SU-DHL-6 (cell line): Measurements from ENCODE around the gene EPHB1.

Experiments
- H2AFZ ChIP-seq: fragments of 200-600 bp; sonication (generic); 2 replicates; pipeline ENCODE4 v1.6.1; 2014; ENCODE audit warnings: low read depth, mild to moderate bottlenecking, moderate library complexity, mixed read lengths, antibody characterized with exemption, low read length; ENCODE audit not compliant: severe bottlenecking
- H3F3A ChIP-seq: fragments of 200-600 bp; shearing (Covaris generic); 2 replicates; pipeline ENCODE4 v1.6.0; 2016; ENCODE audit warnings: antibody characterized with exemption, mild to moderate bottlenecking; ENCODE audit not compliant: insufficient read depth
- H3K27ac ChIP-seq: fragments of 200-600 bp; sonication (generic); 2 replicates; pipeline ENCODE4 v1.5.1; 2016; ENCODE audit warnings: low read depth, mild to moderate bottlenecking, low read length, moderate library complexity, mixed read lengths
- H3K27me3 ChIP-seq: fragments of 200-600 bp; sonication (generic), shearing (Covaris generic); 2 replicates; pipeline ENCODE4 v1.6.0; 2014; ENCODE audit warnings: mild to moderate bottlenecking, low read length
- H3K36me3 ChIP-seq: fragments of 200-600 bp; sonication (generic); 2 replicates; pipeline ENCODE4 v1.6.1; 2014; ENCODE audit warnings: mild to moderate bottlenecking, low read length, mixed read lengths
- H3K4me2 ChIP-seq: fragments of 300-600, 200-600 bp; shearing (Covaris generic), sonication (generic); 2 replicates; pipeline ENCODE4 v1.6.0; 2014; ENCODE audit warnings: low read length, low read depth, mild to moderate bottlenecking; ENCODE audit not compliant: poor library complexity, severe bottlenecking
- H3K4me3 ChIP-seq: fragments of 200-600 bp; sonication (generic); 2 replicates; pipeline ENCODE4 v1.5.1; 2014; ENCODE audit warnings: antibody characterized with exemption, low read length, mild to moderate bottlenecking, mixed read lengths; ENCODE audit not compliant: insufficient read depth, poor library complexity, severe bottlenecking
- H3K79me2 ChIP-seq: fragments of 200-600 bp; sonication (generic); 2 replicates; pipeline ENCODE4 v1.6.1; 2014; ENCODE audit warnings: mild to moderate bottlenecking, low read length, moderate library complexity; ENCODE audit not compliant: insufficient read depth
- H3K9ac ChIP-seq: fragments of 200-600 bp; sonication (generic); 2 replicates; pipeline ENCODE4 v1.7.0; 2014; ENCODE audit warnings: mild to moderate bottlenecking, low read length
- H3K9me2 ChIP-seq: fragments of 200-600 bp; sonication (generic); replicated peaks from 2 replicates; pipeline ENCODE4 v1.6.1; 2014; ENCODE audit warnings: low read length; ENCODE audit not compliant: insufficient read depth
- H3K9me3 ChIP-seq: fragments of 200-600 bp; sonication (generic); 2 replicates; pipeline ENCODE4 v1.6.1; 2014; ENCODE audit warnings: low read length, mixed read lengths; ENCODE audit not compliant: insufficient read depth
- H4K20me1 ChIP-seq: fragments of 200-600 bp; sonication (generic); 2 replicates; pipeline ENCODE4 v1.6.1; 2014; ENCODE audit warnings: low read depth, mild to moderate bottlenecking, antibody characterized with exemption, low read length, moderate library complexity, mixed read lengths
- CTCF ChIP-seq: fragments of 200-600 bp; sonication (generic); IDR thresholded peaks from one replicate; pipeline ENCODE4 v1.5.1; 2017; ENCODE audit warnings: antibody characterized with exemption, mild to moderate bottlenecking, low read length, moderate library complexity; ENCODE audit not compliant: insufficient read depth, poor library complexity, severe bottlenecking
- EZH2phosphoT487 ChIP-seq: fragments of 200-600 bp; sonication (generic), shearing (Covaris generic); conservative IDR thresholded peaks from 2 replicates; pipeline ENCODE4 v1.6.1; 2018; ENCODE audit warnings: mild to moderate bottlenecking, antibody characterized with exemption, low read length, moderate library complexity, mixed read lengths

The EPHB1 gene

GRCh38 chr3:135216659-135217058 lies 421.6 kb downstream of the EPHB1 start:
- no peak overlapping the region for H3K9ac ChIP-seq
- H3K27me3 ChIP-seq, result no peaks in the 10 kb centered on the region
- H4K20me1 ChIP-seq, result no peaks in the 10 kb centered on the region
- no peak overlapping the region for H3K4me2 ChIP-seq
- no peak overlapping the region for H3K4me3 ChIP-seq
- H3K9me2 ChIP-seq, result no peaks in the 10 kb centered on the region
- H3K36me3 ChIP-seq, result no peaks in the 10 kb centered on the region
- H3K9me3 ChIP-seq, result no peaks in the 10 kb centered on the region
- H3F3A ChIP-seq, result no peaks in the 10 kb centered on the region
- no peak for TF ChIP-seq EZH2phosphoT487
- no peak for TF ChIP-seq CTCF
- no peak overlapping the region for H3K27ac ChIP-seq
- H3K79me2 ChIP-seq, result no peaks in the 10 kb centered on the region
- no peak overlapping the region for H2AFZ ChIP-seq

- Histone ChIP-seq H4K20me1 (no peaks in the 10 kb centered on the region), H3K9me2 (no peaks in the 10 kb centered on the region), H3F3A (no peaks in the 10 kb centered on the region), H3K27me3 (no peaks in the 10 kb centered on the region), H3K9me3 (no peaks in the 10 kb centered on the region), H3K9ac (no peak overlapping the region), H3K36me3 (no peaks in the 10 kb centered on the region), H2AFZ (no peak overlapping the region), H3K4me2 (no peak overlapping the region), H3K4me3 (no peak overlapping the region), H3K27ac (no peak overlapping the region), H3K79me2 (no peaks in the 10 kb centered on the region)
- TF ChIP-seq CTCF (no peak), EZH2phosphoT487 (no peak)
Measured at GRCh38 chr3:135217730-135218129, 422.7 kb downstream of the EPHB1 start.

GRCh38 chr3:135218304-135218703 lies 423.2 kb downstream of the EPHB1 start:
- Histone ChIP-seq H3K79me2 (no peaks in the 10 kb centered on the region), H3K4me2 (no peak overlapping the region), H2AFZ (no peak overlapping the region), H3K4me3 (no peak overlapping the region), H3K9me2 (no peaks in the 10 kb centered on the region), H3K9me3 (no peaks in the 10 kb centered on the region), H3F3A (no peaks in the 10 kb centered on the region), H4K20me1 (no peaks in the 10 kb centered on the region), H3K27ac (no peak overlapping the region), H3K27me3 (no peaks in the 10 kb centered on the region), H3K9ac (no peak overlapping the region), H3K36me3 (no peaks in the 10 kb centered on the region)
- TF ChIP-seq CTCF (no peak), EZH2phosphoT487 (no peak)
